ENCODE measurements around the gene MYO1H.

DNA sequence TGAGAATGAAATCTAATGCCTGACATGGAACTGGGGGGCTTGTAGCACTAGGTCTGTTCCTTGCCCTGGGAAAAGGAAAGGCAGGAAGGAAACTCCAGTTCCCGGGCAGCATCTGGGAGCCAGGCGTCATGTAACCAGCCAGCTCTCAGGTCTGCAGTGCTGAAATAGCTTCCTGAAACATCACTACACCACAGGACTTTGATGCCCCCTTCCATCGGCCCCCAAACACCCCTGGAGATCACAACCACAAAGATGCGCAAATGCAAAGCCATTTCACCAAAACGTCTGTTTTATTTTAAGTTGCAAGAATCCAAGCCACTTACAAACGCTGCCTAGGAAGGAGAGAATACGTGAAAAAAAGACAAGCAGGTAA lies 88.5 kb downstream of the MYO1H start:
- TF ChIP-seq ZNF449 (tag by site-specific recombination; IDR thresholded peaks at IDR 0.05) = no peak
- no peak for TF ChIP-seq ZBTB6 (tag by site-specific recombination; IDR thresholded peaks at IDR 0.05)
- no peak for TF ChIP-seq ZNF391 (tag by site-specific recombination; IDR thresholded peaks at IDR 0.05; ENCODE audit: borderline replicate concordance, low read depth)
- no peak for TF ChIP-seq ZNF510 (tag by site-specific recombination; IDR thresholded peaks at IDR 0.05; ENCODE audit: insufficient replicate concordance)
- no peak for TF ChIP-seq SALL2 (tag by site-specific recombination; IDR thresholded peaks at IDR 0.05; ENCODE audit: borderline replicate concordance)
- no peak for TF ChIP-seq ZNF311 (tag by site-specific recombination; IDR thresholded peaks at IDR 0.05; ENCODE audit: borderline replicate concordance)
